Stimulated activated naive B cell treated with anti-CD40 and anti-IgM and Interleukin-4, amounts not matched to agents 10 μg/mL and 1 μg/mL and 100 μg/mL, for 72 hours (primary cell): ENCODE data around the gene ZNF500.
"Not testable (repeated sequence)": the region's sequence is repeated elsewhere in the genome, so short reads cannot be mapped to it uniquely, and the experiment has no call there.

Experiments used
- ATAC-seq, 2 donors: fragments of 150-1000 bp; cut with Tn5 transposase; replicated peaks; 2 replicates each; pipeline ENCODE4 v1.10.0; 2021; ENCODE audit warnings: moderate library complexity in 1 of 2
- DNase-seq: peaks from one replicate; pipeline ENCODE4 v3.0.0; 2021
- H3K27ac Mint-ChIP-seq: one replicate; pipeline ENCODE4 v1.8.0; 2022; ENCODE audit warnings: mild to moderate bottlenecking, mixed read lengths
- H3K27me3 Mint-ChIP-seq, 2 donors: one replicate each; pipeline ENCODE4 v1.8.0; 2022; ENCODE audit warnings: mixed read lengths in 2 of 2
- H3K36me3 Mint-ChIP-seq, 2 donors: one replicate each; pipeline ENCODE4 v1.8.0; 2022; ENCODE audit warnings: mixed read lengths in 2 of 2, mild to moderate bottlenecking in 1 of 2
- H3K4me1 Mint-ChIP-seq, 2 donors: one replicate each; pipeline ENCODE4 v1.8.0; 2022; ENCODE audit warnings: mixed read lengths in 2 of 2, mild to moderate bottlenecking in 1 of 2
- H3K4me3 Mint-ChIP-seq, 2 donors: one replicate each; pipeline ENCODE4 v1.8.0; 2022; ENCODE audit warnings: mild to moderate bottlenecking in 2 of 2, mixed read lengths in 2 of 2, moderate library complexity in 1 of 2
- H3K9me3 Mint-ChIP-seq, 2 donors: one replicate each; pipeline ENCODE4 v1.8.0; 2022; ENCODE audit warnings: mixed read lengths in 2 of 2, mild to moderate bottlenecking in 1 of 2

Gene ZNF500

DNA sequence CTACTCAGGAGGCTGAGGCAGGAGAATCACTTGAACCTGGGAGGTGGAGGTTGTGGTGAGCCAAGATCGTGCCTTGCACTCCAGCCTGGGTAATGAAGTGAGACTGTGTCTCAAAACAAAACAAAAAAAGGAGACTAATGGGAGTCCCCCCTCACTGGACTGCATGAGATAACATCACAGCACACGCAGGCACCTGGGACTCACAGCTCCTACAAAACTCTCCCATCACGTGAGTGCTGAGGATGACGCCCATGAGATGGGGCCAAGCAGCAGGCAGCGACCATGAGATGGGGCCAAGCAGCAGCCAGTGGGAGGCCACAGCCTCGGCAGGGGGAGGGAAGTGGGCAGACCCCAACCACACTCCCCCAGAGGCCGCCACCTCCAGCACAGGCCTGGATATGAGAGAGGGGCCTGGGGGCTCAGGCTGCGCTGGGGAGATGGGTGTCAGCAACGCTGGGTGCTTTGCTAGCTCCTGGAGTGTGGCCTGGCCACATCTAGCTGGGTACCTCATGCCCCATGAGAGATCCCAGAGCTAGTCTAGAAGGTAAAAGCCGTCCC lies 17.2 kb downstream of the ZNF500 start:
- Mint-ChIP-seq H3K27ac (peak overlapping the region; percentile 47), H3K9me3 (no peaks in the 10 kb centered on the region), H3K4me1 (peaks cover 9 to 28% of the 10 kb centered on the region in 2 donors), H3K4me3 (no peak overlapping the region), H3K27me3 (no peaks in the 10 kb centered on the region), H3K36me3 (peaks cover 21 to 23% of the 10 kb centered on the region in 2 donors)
- ATAC-seq (peak in 1 of 2 donors; percentile 39), DNase-seq (no peak)

GRCh38 chr16:4748682-4749411 lies 18.1 kb downstream of the ZNF500 start:
- Mint-ChIP-seq H3K9me3 (no peaks in the 10 kb centered on the region), H3K4me3 (no peak overlapping the region), H3K4me1 (peaks cover 9 to 28% of the 10 kb centered on the region in 2 donors), H3K27me3 (no peaks in the 10 kb centered on the region), H3K36me3 (peaks cover 18 to 20% of the 10 kb centered on the region in 2 donors), H3K27ac (peak overlapping the region; percentile 65)
- no peak for ATAC-seq
- DNase-seq = no peak

GRCh38 chr16:4747906-4748681 lies 18.9 kb downstream of the ZNF500 start:
- Mint-ChIP-seq H3K4me3 (peak overlapping the region in 1 of 2 donors; percentile 60), H3K4me1 (peaks cover 13 to 33% of the 10 kb centered on the region in 2 donors), H3K27me3 (peaks cover 0 to 4% of the 10 kb centered on the region in 2 donors), H3K9me3 (no peaks in the 10 kb centered on the region), H3K27ac (peak overlapping the region; percentile 7), H3K36me3 (peaks cover 13 to 15% of the 10 kb centered on the region in 2 donors)
- no peak for DNase-seq
- ATAC-seq = peak; percentile 49 to 67

DNA sequence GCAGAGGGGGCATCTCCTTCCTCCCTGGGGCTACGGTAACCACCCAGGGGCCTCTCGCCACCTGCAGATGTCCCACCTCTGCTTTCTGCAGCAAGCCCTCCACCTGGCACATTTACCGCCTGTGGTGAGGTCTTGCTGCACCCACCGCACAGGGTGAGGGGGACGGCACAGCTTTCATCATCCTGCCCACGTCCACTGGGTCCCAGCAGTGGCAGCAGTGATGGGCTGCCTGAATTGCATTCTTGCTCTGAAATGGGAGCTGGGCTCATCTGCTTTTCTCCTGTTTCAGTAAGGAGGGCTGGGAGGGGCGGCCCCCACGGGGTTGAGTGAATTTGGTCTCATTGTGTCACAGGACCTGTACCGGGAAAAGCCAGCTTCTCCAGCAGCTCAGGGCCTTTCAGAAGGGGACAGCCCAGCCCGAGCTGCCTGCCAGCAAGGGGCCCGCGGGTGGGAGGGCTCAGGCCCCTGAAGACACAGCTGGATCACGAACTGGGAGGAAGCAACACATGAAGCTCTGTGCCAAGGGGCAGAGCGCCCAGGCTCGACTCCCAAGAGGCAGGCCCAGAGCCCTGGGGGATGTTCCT lies 19.9 kb downstream of the ZNF500 start:
- peak overlapping the region; percentile 31 for H3K27ac Mint-ChIP-seq
- no peaks in the 10 kb centered on the region for H3K9me3 Mint-ChIP-seq
- ATAC-seq (peak; percentile 22 to 33), DNase-seq (no peak)
- H3K36me3 Mint-ChIP-seq = peaks cover 12 to 15% of the 10 kb centered on the region in 2 donors
- peaks cover 13 to 36% of the 10 kb centered on the region in 2 donors for H3K4me1 Mint-ChIP-seq
- H3K27me3 Mint-ChIP-seq = peaks cover 0 to 5% of the 10 kb centered on the region in 2 donors
- H3K4me3 Mint-ChIP-seq = peak overlapping the region in 1 of 2 donors; percentile 29

- no peak for ATAC-seq
- H3K4me1 Mint-ChIP-seq = peaks cover 13 to 36% of the 10 kb centered on the region in 2 donors
- peaks cover 0 to 5% of the 10 kb centered on the region in 2 donors for H3K27me3 Mint-ChIP-seq
- H3K27ac Mint-ChIP-seq = no peak overlapping the region
- H3K4me3 Mint-ChIP-seq = no peak overlapping the region
- no peak for DNase-seq
- H3K9me3 Mint-ChIP-seq = no peaks in the 10 kb centered on the region
- peaks cover 8 to 10% of the 10 kb centered on the region in 2 donors for H3K36me3 Mint-ChIP-seq
Measured at GRCh38 chr16:4746215-4746614, 20.7 kb downstream of the ZNF500 start.

GRCh38 chr16:4745274-4745569 lies 21.7 kb downstream of the ZNF500 start:
- peaks cover 13 to 36% of the 10 kb centered on the region in 2 donors for H3K4me1 Mint-ChIP-seq
- no peak overlapping the region for H3K27ac Mint-ChIP-seq
- no peaks in the 10 kb centered on the region for H3K9me3 Mint-ChIP-seq
- ATAC-seq (no peak), DNase-seq (no peak)
- H3K27me3 Mint-ChIP-seq = peaks cover 0 to 5% of the 10 kb centered on the region in 2 donors
- H3K4me3 Mint-ChIP-seq = no peak overlapping the region
- peaks cover 4 to 7% of the 10 kb centered on the region in 2 donors for H3K36me3 Mint-ChIP-seq

DNA sequence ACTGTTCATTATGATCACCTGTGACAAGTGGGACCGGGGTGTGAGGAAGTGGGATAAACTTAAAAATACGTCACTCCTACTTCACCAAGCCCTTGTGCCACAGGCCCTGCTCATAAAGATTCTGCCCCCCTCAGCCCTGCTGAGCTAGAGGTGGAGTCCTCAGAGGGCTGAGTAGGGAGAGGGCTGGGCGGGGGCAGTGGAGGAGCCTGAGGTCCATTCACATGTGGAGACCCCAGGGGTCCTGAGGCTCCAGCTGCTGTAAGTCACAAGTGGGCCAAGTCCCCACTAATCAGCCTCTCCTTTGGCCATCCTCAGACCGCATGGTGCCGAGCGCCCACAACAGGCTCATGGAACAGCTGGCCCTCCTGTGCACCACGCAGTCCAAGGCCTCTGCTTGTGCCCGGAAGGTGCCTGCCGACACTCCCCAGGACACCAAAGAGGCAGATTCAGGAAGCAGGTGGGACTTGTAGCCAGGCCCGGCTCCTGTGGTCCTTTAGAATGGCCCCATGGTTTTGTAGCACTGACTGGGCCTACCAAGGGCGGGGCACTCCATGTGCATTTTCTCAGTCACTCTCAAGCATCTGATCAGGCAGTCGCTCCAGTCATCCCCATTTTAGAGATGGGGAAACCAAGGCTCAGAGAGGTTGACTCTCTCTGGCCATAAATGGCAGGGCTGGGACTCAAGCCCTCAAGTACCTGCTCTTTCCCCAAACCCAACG lies 22.2 kb downstream of the ZNF500 start:
- peaks cover 0 to 5% of the 10 kb centered on the region in 2 donors for H3K27me3 Mint-ChIP-seq
- no peak for DNase-seq
- peak in 1 of 2 donors; percentile 22 for ATAC-seq
- H3K4me3 Mint-ChIP-seq = no peak overlapping the region
- H3K4me1 Mint-ChIP-seq = peaks cover 13 to 36% of the 10 kb centered on the region in 2 donors
- H3K27ac Mint-ChIP-seq = no peak overlapping the region
- peaks cover 4 to 7% of the 10 kb centered on the region in 2 donors for H3K36me3 Mint-ChIP-seq
- H3K9me3 Mint-ChIP-seq = no peaks in the 10 kb centered on the region

DNA sequence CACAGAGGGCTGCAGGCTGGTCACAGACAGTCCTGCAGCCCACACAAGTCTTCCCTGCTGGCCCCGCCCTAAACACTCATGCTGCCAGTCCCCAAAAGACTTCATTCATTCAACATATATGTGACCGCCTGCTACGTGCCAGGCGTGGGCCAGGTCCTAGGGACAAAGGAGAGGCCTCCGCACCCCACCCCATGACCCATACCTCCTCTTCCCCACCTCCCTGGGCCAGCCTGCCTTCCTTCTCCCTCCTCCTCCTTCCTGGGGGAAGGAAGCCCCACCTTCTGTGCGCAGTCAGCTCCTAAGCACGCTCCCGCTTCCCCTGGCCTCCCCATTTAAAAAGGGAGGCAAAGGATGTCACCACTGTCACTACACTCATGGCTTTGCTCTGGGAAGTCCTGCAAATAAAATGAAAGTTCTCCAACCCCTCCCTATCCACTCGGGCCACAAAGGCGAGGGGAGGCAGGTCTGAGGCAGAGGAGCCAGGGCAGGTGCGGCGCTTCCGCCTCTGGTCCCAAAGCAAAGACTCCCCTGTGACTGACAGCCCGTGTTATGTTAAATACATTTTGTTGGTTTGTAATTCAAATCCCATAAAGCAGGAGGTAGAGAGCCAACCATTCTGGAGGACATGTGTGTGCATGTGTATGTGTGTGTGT lies 23.6 kb downstream of the ZNF500 start:
- H3K27me3 Mint-ChIP-seq = peaks cover 0 to 5% of the 10 kb centered on the region in 2 donors
- H3K9me3 Mint-ChIP-seq = no peaks in the 10 kb centered on the region
- H3K36me3 Mint-ChIP-seq = peaks cover 0 to 2% of the 10 kb centered on the region in 2 donors
- DNase-seq = no peak
- peak overlapping the region; percentile 60 to 68 for H3K4me3 Mint-ChIP-seq
- peaks cover 13 to 26% of the 10 kb centered on the region in 2 donors for H3K4me1 Mint-ChIP-seq
- no peak for ATAC-seq
- no peak overlapping the region for H3K27ac Mint-ChIP-seq

DNA sequence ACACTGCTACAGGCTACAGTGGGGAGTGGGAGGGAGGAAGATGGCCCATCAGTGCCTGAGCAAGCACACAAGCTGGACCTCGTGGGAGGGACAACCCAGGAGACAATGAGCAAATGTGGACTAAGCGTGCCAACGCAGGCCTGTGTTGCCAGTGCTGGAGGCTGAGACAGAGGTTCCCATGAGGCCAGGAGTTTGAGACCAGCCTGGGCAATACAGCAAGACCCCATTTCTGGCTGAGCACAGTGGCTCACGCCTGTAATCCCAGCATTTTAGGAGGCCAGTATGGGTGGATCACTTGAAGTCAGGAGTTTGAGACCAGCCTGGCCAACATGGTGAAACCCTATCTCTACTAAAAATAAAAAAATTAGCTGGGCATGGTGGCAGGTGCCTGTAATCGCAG lies 28.6 kb downstream of the ZNF500 start:
- ATAC-seq, H3K9me3 Mint-ChIP-seq, H3K27ac Mint-ChIP-seq, H3K4me3 Mint-ChIP-seq, H3K27me3 Mint-ChIP-seq, H3K36me3 Mint-ChIP-seq, DNase-seq: not testable (repeated sequence)
- H3K4me1 Mint-ChIP-seq = peaks cover 7 to 19% of the 10 kb centered on the region in 2 donors

DNA sequence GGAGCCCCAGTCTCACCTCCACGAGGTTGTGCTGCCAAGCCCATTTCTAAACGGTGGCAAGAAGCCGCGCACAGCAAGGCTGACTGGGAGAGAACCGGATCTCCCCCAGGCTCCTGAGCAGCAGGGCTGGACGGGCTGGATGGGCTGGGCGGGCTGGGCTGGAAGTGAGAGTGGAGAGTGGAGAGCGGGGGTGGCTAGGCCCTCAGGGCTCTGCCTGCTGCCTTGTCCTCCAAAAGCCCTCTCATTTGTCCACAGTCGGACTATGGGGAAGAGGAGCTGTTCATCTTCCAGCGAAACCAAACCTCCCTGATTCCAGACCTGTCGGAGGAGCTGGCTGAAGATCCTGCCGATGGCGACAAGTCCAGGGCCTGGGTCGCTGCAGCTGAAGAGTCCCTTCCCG lies 29.4 kb downstream of the ZNF500 start:
- no peaks in the 10 kb centered on the region for H3K27me3 Mint-ChIP-seq
- no peak overlapping the region for H3K27ac Mint-ChIP-seq
- DNase-seq (no peak), ATAC-seq (no peak)
- no peaks in the 10 kb centered on the region for H3K36me3 Mint-ChIP-seq
- no peaks in the 10 kb centered on the region for H3K9me3 Mint-ChIP-seq
- H3K4me3 Mint-ChIP-seq = no peak overlapping the region
- H3K4me1 Mint-ChIP-seq = peaks cover 9 to 20% of the 10 kb centered on the region in 2 donors

DNA sequence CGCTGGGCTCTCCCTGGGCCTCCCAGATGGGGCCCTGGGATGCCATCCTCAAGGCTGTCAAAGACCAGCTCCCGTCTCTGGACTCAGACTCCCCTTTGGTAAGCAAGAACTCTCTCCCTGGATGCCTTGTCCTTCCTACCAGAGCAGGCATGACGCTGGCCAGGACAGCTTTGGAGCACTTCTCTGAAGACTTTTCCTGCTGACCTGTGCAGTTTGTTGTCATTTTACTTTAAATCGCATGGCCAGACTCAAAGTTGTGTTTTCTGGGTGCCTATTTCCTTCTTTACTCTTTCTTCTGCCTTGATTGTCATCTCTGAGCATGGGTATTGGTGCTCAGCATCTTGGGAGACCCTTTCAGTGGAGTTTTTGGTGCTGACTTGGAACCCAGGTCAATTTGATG lies 30.4 kb downstream of the ZNF500 start:
- no peak for ATAC-seq
- no peak for DNase-seq
- no peaks in the 10 kb centered on the region for H3K27me3 Mint-ChIP-seq
- H3K27ac Mint-ChIP-seq = no peak overlapping the region
- H3K36me3 Mint-ChIP-seq = no peaks in the 10 kb centered on the region
- H3K4me3 Mint-ChIP-seq = no peak overlapping the region
- H3K4me1 Mint-ChIP-seq = peaks cover 9 to 20% of the 10 kb centered on the region in 2 donors
- no peaks in the 10 kb centered on the region for H3K9me3 Mint-ChIP-seq

DNA sequence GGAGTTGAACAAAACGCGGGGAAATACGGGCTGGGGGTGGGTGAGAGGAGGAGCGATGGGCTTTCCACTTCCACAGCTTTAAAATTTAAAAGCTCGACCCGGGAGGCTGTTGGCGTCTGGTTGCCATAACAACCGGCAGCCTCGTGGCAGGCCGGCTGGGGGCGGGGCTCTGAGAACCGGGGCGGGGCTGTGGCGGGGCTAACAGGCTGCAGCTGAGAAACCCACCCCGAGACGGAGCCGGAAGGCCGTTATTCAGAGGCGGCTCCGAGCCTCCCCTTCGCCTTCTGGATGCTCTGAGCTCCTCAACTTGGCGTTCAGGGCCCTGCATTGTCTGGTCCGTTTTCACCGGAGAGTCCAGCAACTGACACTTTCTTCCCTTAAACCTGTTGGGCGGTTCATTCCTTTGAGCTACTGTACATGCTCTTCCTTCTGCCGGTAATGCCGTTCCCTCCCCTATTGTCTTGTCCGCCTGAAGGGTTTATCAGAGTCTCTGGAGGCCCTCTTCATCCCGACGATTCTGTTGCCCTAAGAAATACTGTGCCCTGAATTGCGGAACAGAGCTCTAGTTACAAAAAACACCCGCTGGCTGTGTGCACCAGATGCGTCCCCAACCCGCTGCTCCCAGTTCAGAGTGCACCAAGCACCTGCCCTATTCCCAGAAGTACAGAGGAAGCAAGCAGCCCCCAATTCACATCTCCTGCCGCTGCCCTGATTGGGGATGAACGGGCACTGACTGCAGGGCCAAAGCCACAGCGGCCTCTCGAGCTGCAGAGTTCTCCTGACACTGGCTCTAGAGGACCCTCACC lies 32.0 kb downstream of the ZNF500 start:
- ATAC-seq = peak; percentile 80 to 83
- Mint-ChIP-seq H3K4me3 (peak overlapping the region; percentile 89 to 92), H3K27me3 (no peaks in the 10 kb centered on the region), H3K9me3 (no peaks in the 10 kb centered on the region), H3K4me1 (peaks cover 9 to 20% of the 10 kb centered on the region in 2 donors), H3K27ac (peak overlapping the region; percentile 95), H3K36me3 (peaks cover 4 to 7% of the 10 kb centered on the region in 2 donors)
- peak; percentile 85 for DNase-seq
